ENCODE data around the gene CHST3. TPM values are rescaled to one million over a fixed set of nuclear protein-coding genes. Genes with fewer than 3 reads are reported as not detected.
"Not testable (repeated sequence)": the region's sequence is repeated elsewhere in the genome, so short reads cannot be mapped to it uniquely, and the experiment has no call there.

CHST3 gene
- total RNA-seq, 1 experiment from 2014 or later, result 16.0 TPM

DNA sequence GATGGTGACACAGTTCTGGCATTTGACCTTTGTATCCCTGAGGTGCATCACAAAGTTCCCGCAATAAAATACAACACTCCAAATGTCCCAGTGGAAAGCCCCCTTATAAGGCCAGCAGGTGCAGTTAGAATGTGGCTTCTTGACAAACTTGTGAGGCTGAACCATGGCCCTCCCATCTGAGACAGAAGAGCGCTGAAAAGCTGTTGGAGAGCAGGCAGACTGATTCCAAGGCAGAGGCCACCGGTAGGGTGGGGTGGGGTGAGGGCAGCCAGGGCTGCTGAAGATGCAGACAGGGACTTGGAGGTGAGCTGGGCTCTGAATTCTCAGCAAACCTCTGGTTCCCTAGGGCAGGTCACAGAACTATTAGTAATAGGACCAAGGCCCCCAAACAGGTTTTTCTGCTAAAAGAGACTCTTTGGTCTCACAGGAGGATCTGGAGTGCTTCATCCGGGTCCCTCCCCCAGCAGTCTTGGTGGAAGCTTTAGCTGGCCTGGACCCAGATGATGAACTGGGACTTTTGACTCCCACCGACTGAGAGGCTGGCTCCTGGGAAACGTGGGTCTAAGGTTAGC is 15.6 kb upstream of the CHST3 start:
- DNase-seq (ENCODE audit: extremely low read depth, low read depth), result no peak

DNA sequence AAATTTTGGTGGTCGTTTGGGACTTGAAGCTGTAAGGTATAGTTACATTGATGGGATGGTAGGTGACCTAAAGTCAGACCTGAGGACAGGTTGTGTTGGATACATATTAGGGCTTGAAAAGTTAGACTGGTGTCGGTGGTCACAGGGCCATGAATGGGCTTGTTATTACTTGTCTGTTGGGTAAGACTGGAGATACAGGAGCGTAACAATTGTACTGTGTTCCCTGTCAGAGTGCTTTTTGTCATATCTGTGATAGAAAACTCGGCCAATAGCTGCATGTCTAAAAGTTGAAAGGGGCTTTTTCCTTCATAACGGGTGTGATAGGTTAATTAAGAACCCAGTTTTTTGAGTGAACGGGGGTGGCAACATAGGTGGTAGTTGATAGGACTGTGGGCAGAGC is 13.5 kb upstream of the CHST3 start:
- DNase-seq (ENCODE audit: extremely low read depth, low read depth), result no peak

DNA sequence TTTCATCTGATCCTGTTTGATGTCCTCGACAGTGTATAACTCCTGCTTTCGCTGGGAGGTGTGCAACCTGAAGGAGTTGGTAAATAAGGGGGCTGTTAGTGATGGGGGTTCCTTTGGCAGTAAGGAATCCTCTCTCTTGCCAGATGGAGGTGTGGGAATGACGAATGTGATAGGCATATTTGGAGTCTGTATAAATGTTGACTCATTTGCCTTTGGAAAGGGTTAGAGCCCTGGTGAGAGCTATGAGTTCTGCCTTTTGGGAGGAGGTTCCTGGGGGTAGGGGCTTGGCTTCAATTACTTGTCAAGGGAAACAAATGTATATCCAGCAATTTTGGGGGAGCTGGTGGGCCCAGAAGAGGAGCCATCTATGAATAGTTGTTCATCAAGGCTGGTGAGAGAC is 11.4 kb upstream of the CHST3 start:
- DNase-seq (ENCODE audit: extremely low read depth, low read depth), result no peak

DNA sequence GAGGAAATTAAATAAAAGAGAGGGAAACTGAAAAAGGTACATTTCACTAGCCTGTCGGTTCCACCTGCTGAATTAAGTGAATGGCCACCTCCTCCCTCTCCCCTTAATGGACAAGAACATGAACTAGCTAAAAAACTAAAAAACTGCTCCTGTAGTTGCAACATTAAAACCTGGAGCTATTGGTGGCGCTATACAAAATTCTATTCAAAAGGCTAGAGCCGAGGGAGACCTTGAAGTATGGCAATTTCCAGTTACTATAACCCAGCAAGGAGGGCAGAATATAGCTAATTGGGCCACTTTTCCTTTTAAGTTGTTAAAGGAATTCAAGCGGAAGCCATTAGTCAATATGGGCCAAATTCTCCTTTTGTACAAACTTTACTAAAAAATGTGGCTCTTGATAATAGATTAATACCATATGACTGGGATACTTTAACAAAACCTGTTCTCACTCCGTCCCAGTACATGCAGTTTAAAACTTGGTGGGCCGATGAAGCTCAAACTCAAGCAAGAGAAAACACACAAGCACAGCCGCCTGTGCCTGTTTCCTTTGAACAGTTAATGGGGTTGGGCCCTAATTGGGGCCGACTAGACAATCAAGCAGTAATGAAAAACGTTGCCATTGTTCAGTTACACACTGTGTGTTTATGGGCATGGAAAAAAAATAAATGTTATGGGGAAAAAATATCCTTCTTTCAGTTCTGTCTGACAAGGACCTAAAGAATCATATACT is 6.5 kb upstream of the CHST3 start:
- DNase-seq (ENCODE audit: extremely low read depth, low read depth), result no peak

DNA sequence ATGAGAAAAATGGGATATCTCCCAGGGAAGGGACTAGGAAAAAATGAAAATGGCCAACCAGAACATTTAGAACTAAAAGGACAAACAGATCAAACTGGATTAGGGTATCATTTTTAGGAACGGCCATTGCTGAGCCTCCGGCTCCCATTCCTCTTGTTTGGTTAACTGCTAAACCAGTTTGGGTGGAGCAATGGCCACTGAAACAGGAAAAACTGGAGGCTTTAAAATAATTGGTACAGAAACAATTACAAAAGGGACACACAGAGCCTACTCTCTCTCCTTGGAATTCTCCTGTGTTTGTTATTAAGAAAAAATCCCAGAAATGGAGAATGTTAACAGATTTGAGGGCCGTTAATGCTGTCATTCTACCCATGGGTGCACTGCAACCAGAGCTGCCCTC is 4.7 kb upstream of the CHST3 start:
- DNase-seq (ENCODE audit: extremely low read depth, low read depth), result no peak

DNA sequence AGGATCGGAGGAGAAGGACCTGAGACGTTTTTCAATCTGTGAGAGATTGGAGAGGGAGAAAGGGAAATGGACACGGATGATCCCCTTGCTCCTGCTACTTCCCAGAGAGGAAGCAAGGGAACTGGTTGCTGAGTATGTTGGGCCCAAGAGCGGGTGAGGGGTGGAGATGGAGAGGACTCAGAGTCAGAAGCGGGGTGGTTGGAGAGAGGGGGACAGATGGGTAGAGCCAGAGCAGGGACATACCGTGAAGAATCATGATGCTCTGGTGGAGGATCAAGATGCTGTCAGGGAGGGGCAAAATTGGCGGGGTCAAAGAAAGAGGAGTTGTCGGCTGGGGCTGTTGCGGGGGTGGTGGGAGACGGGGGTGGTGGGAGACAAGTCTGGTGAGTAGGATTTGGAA is 2.4 kb upstream of the CHST3 start:
- DNase-seq (ENCODE audit: extremely low read depth, low read depth), result no peak

DNA sequence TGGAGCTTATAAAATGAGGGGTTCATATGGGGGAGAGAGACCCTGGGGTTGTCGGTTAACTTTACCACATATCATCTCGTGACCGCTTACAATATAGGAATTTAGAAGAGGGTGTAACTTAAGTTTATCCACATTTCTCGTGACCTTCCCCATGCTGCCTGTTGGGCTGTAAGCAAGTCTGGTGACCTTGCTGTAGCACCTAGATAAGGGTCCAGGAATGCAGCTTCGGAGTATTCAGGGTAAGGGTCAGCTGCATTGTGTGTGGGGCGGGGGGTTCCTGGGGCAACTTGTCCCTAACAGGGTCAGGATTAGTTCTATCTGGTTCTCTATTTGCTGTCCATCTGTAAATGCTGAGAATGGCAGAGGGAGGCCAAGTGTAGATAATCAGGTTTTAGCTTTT is 1.3 kb upstream of the CHST3 start:
- DNase-seq (ENCODE audit: extremely low read depth, low read depth), result no peak

DNA sequence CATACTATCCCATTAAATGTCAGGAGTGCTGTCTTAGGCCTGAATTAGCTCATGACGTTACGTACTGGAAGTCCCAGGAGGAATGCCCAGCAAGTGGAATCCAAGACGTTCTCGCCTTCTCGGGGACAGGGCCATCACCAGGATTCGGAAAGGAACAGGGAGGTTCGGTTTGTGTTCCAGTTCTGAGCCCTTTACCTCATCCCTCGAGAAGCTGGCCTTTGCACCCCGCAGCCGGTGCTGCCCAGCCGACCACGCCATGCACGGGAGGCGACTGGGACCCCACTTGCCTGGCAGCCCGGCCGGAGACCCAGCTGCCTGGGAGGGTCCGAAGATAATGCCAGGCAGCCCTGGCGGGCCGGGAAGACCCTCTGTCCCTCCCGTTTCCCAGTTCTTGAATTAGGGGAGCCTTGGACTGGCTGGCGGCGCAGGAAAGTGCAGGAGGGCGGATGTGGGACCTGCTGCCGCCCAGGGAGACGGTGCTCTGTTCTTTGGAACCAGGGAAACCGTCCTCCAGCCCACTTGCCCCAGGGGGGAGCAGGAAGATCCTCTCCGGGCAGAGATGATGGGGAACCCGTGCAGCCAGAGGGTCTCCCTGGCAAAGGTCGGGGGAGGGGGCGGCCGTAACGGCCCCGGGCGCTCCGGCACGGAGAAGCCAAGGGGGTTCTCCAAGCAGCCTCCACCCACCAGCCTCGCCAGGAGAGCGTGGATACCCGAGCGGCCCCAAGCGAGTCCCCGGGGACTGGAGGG is 671 bp upstream of the CHST3 start:
- DNase-seq (ENCODE audit: extremely low read depth, low read depth), result no peak

DNA sequence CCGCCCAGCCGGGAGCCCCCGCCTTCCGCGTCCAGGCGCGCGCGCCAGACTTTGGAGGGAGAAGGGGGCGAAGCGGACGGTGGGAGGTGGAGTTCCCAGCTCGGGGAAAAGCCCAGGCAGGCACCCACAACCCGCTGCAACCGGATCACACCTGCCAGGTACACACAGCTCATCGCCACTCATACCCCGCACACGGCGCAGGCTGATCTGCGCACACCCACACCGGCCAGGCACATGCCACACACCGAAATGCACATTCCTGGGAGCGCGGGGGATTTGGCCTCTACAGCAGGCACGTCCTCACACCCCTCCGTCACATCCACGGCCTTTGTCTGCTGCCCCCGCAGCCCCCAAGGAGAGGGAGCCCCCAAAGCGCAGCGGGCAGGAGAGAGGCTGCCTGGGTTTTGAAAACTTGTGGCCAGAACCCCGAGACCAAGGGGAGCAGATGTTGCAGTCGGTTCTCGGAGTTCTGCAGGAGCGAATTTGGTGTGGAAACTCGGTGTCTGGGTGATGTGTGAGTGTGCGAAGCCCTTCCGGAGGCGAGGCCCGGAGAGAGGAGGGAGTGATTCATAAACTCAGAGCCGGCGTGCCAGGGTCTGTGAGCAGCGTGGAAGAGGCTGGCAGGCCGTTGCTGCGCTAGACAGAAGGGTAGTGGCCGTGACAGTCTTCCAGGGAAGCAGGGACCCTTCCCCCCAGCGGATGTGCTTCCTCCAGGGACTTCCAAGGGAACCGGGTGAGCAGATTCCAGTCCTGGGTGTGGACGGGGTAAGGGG is 734 bp downstream of the CHST3 start:
- peak; percentile 55 for DNase-seq (ENCODE audit: extremely low read depth, low read depth)

DNA sequence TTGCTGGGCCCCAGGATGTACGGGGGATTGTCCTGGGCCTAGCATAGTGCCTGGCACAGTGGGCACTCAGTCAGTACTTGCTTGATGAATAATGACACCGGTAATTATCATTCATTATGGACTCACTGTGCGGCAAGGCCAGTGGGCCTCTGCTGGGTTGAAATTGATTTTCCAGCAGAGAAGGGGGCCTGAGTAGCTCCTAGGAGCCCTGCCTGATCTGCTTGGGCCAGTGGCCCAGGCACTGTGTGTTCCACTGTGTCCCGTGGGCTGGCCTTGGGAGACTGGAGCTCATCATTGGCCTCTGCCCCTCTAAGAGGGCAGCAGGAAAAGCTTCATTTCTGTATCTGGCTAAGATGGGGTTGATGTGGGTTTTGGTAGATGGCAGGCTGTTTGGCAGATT is 1.4 kb downstream of the CHST3 start:
- DNase-seq (ENCODE audit: extremely low read depth, low read depth), result no peak

DNA sequence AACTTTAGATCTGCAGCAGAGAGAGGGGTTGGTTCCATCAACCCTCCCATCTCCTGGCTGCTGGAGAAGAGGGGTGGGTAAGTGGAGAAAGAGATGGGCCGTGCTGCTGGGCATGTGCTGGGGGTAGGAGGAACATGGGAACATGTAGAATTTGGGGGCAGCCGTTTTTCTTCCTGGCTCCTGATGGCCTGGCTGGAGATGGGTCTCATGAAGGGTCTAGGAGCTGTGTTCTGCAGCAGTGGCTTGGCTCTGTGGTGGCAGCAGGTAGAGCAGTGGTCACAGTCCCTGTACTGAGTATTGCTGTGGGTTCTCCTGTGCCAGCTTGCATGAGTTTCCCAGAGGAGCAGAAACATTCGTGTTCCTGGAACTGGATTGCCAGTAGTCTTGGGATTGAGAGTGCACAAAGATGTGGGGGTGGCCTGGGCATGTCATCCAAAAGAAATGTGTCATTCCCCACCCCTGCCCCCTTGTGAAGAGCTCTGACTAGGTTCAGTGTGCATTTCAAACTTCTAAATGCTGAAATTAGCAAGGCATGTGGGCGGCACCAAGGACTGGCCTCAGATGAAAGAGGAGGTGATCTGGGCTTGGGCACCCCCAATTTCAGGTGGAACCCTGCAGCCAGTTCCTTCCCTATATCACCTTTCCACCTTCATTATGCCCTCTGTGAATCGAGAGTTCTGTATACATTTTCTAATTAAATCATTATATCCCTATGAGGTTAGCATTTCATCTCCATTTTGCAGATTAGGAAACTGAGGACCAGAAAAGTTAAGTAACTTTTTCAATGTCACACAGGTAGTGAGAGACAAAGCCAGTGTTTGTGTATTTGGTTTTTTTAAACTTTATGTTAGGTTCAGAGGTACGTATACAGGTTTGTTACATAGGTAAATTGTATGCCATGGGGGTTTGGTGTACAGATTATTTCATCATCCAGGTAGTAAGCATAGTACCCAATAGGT is 2.1 kb downstream of the CHST3 start:
- DNase-seq (ENCODE audit: extremely low read depth, low read depth), result no peak

DNA sequence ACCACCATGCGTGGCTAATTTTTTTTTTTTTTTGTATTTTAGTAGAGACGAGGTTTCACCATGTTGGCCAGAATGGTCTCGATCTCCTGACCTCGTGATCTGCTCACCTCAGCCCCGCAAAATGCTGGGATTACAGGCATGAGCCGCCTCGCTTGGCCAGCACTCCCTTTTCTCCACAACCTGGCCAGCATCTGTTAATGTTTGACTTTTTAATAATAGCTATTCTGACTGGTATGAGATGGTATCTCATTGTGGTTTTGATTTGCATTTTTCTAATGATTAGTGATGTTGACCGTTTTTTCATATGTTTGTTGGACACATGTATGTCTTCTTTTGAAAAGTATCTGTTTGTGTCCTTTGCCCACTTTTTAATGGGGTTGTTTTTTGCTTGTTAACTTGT is 3.8 kb downstream of the CHST3 start:
- not testable (repeated sequence) for DNase-seq (ENCODE audit: extremely low read depth, low read depth)

DNA sequence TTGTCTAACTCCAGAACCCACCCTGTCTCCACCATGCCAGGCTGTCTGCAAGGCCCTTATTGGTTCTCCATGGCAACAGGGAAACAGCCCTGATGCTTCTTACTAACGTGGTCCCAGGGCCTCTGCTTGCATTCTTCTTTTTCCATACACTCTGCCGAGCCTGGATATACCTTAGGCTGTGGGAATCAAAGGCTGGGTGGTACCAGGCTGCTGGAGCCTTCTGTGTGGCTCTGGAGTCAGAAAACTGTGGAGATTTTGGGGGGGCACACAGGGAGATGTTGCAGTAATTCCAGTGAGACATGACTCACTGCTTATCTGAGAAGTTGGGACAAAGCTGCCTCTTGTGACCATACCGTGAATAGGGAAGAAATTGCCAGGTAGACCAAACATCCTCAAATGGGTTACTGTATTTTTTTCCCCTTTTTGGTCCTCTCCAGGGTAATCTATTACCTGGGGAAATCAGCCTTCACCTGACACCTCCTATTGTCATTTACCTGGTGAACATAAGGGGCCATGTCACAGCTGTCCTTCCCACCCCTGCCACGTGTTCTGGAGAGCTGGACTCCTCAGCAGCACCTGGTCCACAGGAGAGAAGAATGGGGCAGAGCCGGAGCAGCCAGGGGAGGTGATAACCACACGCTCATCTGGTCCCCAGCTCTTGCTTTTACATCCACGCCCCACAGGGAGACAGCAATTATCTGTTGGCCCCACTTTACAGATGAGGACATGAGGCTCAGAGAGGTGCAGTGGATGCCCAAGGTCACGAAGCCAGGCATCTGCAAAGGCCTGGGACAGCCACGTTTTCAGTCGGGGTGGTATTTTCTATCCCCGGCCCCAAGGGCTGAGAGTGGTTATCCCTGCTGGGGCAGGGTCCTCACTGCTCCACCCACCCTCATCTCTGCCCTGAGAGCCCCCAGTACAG is 4.6 kb downstream of the CHST3 start:
- DNase-seq (ENCODE audit: extremely low read depth, low read depth), result no peak

DNA sequence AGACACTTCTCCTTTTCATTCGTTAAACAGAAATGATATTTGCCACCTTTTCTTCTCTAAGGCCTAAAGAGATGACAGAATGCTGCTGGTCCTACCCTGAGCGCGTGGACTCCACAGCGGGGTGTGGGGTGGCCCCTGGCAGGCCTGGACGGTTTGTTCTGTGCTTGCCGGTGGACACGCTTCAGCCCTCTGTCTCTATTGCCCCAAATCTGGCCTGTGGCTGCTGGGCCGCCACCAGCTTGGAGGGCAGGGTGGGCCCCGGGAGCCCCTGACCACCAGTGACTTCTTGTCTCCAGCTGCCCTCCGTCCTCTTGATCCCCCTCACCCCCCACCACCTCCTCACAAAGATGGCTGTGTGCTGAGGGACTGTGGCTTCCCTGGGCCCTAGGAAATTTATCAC is 5.7 kb downstream of the CHST3 start:
- no peak for DNase-seq (ENCODE audit: extremely low read depth, low read depth)

DNA sequence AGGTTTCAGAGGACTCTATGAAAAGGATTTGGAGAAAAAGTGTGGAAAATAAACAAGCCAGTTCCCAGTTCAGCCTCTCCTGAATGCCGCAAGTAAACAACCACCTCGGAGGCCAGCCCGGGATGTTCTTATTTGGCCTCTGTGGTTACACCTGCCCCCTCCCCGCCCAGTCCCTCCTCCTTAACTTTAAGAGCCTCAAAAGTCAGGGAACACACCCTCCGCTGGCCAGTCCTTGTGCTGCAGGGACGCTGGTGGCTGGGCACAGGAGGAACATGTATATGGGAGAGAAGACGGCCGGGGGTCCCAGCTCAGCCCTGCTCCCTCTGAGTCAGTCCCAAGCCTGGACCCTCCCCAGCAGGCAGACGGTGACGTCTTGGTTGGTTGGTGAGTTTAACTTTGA is 6.1 kb downstream of the CHST3 start:
- peak; percentile 28 for DNase-seq (ENCODE audit: extremely low read depth, low read depth)

DNA sequence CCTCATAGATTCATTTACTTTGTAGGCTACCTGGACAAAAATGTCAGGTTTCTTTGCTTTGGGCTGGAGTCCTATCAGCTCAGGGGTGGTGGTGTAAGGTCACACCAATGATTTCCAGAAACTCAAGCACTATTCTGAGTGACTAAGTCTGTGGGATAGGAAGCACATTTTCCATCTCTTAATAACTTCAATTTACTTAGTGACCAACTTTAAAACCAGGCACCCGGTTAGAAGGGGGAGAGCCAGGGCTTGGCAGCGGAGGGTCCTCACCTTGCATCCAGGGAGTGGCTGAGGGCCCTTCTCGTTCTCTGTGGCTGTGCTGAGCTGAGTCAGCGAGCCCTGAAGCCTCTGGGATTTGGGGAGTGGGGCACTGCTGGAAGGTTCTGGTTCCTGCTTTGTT is 6.7 kb downstream of the CHST3 start:
- DNase-seq (ENCODE audit: extremely low read depth, low read depth), result no peak

DNA sequence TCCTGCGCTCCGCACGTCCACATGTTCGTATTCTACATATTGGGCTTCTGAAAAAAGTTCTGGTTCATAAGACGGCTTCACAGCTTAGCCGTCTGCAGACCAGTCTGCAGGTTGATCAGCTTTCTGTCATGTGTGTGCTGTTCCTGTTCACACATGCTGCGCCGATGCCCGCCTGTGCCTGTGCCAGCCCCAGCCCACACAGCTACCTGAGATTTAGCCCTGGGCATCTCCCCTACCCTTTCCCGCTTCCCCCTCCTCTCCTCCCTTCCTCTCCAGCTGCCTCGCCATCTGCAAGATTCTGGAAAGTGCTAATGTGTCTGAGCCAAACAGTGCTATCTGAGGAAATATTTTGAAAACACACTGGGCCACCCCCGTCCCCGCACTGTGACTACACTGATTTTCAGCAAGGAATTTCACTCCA is 7.1 kb downstream of the CHST3 start:
- no peak for DNase-seq (ENCODE audit: extremely low read depth, low read depth)

DNA sequence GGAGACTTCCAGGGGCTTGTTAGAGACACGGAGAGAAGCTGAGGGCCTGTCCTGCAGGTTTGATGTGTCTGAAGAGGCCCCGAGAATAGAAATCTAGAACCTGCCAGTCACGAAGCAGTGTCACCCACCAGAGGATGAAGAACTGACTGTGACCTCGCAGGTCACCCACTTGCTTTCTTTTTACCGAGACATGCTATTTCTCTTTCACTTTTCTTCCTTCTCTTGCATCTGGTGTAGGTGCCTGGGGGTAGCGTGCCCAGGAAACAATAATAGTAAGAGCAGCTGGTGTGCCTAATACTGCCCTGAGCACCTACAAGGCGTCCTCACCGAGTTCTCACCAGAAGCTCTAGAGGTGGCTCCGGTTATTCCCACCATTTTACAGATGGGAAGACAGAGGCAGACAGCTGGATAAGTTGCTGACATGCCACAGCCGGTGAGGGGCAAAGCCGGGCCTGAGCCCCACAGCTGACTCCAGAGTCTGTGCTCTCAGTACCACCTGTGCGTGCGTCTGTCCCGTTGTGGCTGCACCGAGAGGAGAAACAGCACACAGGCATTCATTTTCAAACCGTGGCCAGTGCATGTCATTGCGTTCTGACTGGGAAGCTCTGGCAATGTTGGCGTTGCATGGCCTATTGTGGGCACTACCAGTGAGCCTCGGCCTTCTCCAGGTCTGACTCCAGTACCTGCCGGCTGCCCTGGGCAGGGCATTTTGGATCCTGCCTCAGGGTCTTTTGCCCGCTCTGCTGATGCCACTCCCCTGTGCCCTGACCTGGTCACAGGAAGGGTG is 7.8 kb downstream of the CHST3 start:
- no peak for DNase-seq (ENCODE audit: extremely low read depth, low read depth)

Measured in NCI-H460 (cell line).